NCI-H774 (cell line): ENCODE results near the gene AXL.
"Not testable (repeated sequence)": the region's sequence is repeated elsewhere in the genome, so short reads cannot be mapped to it uniquely, and the experiment has no call there.

Source experiments
- DNase-seq: peaks from one replicate; lab custom pipeline; 2025; lab: John Stamatoyannopoulos, UW

AXL gene

GRCh38 chr19:41206926-41207750 is 11.9 kb upstream of the AXL start:
- DNase-seq: no peak

GRCh38 chr19:41214161-41214560 is 4.9 kb upstream of the AXL start:
- DNase-seq: no peak

- DNase-seq: no peak
Measured at GRCh38 chr19:41217741-41218140, 1.3 kb upstream of the AXL start.

- no peak for DNase-seq
Measured at GRCh38 chr19:41218249-41218614, 791 bp upstream of the AXL start.

- DNase-seq: no peak
Measured at GRCh38 chr19:41219924-41220567, 1.0 kb downstream of the AXL start.

GRCh38 chr19:41220811-41221210 is 1.8 kb downstream of the AXL start:
- DNase-seq: no peak

GRCh38 chr19:41221514-41222205 is 2.6 kb downstream of the AXL start:
- no peak for DNase-seq

GRCh38 chr19:41222240-41222639 is 3.2 kb downstream of the AXL start:
- no peak for DNase-seq

- DNase-seq: no peak
Measured at GRCh38 chr19:41223431-41224234, 4.6 kb downstream of the AXL start.

- no peak for DNase-seq
Measured at GRCh38 chr19:41224632-41225031, 5.6 kb downstream of the AXL start.

- DNase-seq: no peak
Measured at GRCh38 chr19:41225238-41226052, 6.4 kb downstream of the AXL start.

GRCh38 chr19:41226053-41226873 is 7.2 kb downstream of the AXL start:
- DNase-seq: no peak

GRCh38 chr19:41226874-41227390 is 7.9 kb downstream of the AXL start:
- no peak for DNase-seq

GRCh38 chr19:41228486-41228885 is 9.5 kb downstream of the AXL start:
- no peak for DNase-seq

GRCh38 chr19:41229338-41229737 is 10.3 kb downstream of the AXL start:
- DNase-seq: not testable (repeated sequence)

GRCh38 chr19:41230067-41230857 is 11.2 kb downstream of the AXL start:
- DNase-seq: no peak

GRCh38 chr19:41232686-41233085 is 13.7 kb downstream of the AXL start:
- DNase-seq: no peak

- no peak for DNase-seq
Measured at GRCh38 chr19:41233748-41234240, 14.8 kb downstream of the AXL start.

GRCh38 chr19:41234512-41235168 is 15.6 kb downstream of the AXL start:
- no peak for DNase-seq
